HepG2 (cell line): Measurements from ENCODE around the gene ATP6V0A1. TPM values are rescaled to one million over a fixed set of nuclear protein-coding genes. Genes with fewer than 3 reads are reported as not detected.
A peak's percentile ranks its signal among the peaks of the same experiment; 100 is the strongest.

Experiments used
- EED ChIP-seq: sonication (generic); formaldehyde crosslinking; IDR thresholded peaks from 2 replicates; pipeline ENCODE4 v1.5.0; 2020; ENCODE audit warnings: mild to moderate bottlenecking, missing genetic modification reagents
- HNF4A ChIP-seq: sonication (generic); formaldehyde crosslinking; IDR thresholded peaks from 2 replicates; pipeline ENCODE4 v1.4.0; 2020; ENCODE audit warnings: missing genetic modification reagents
- HNRNPLL ChIP-seq: fragments of 200-400 bp; formaldehyde crosslinking; IDR thresholded peaks from 2 replicates; pipeline ENCODE4 v1.6.1; 2017; ENCODE audit warnings: mild to moderate bottlenecking, low read depth, low read length; ENCODE audit not compliant: poor library complexity, severe bottlenecking
- HOXA7 ChIP-seq: sonication (generic); formaldehyde crosslinking; IDR thresholded peaks from 2 replicates; pipeline ENCODE4 v1.8.1; 2022; ENCODE audit warnings: mild to moderate bottlenecking, missing genetic modification reagents, moderate library complexity
- KAT7 ChIP-seq: IDR thresholded peaks from 2 replicates; pipeline ENCODE4 v1.6.1; 2018; ENCODE audit warnings: borderline replicate concordance, missing compliant biosample characterization
- NCOA2 ChIP-seq: sonication (generic); formaldehyde crosslinking; IDR thresholded peaks from 2 replicates; pipeline ENCODE4 v1.8.0; 2022; ENCODE audit warnings: inconsistent platforms
- NR1H2 ChIP-seq: sonication (generic); formaldehyde crosslinking; IDR thresholded peaks from 2 replicates; pipeline ENCODE4 v1.8.1; 2022; ENCODE audit warnings: low read depth, missing genetic modification reagents, borderline replicate concordance
- SIN3A ChIP-seq: IDR thresholded peaks from 2 replicates; pipeline ENCODE4 v1.6.1; 2011; ENCODE audit warnings: low read depth, mild to moderate bottlenecking, control low read depth, low read length, borderline replicate concordance
- THAP8 ChIP-seq: sonication (generic); formaldehyde crosslinking; IDR thresholded peaks from 2 replicates; pipeline ENCODE4 v1.5.1; 2020; ENCODE audit warnings: missing genetic modification reagents, mild to moderate bottlenecking, borderline replicate concordance
- ZNF143 ChIP-seq: sonication (generic); formaldehyde crosslinking; IDR thresholded peaks from 2 replicates; pipeline ENCODE4 v1.4.0; 2020; ENCODE audit warnings: missing genetic modification reagents
- ZNF879 ChIP-seq: sonication (generic); formaldehyde crosslinking; IDR thresholded peaks from 2 replicates; pipeline ENCODE4 v1.8.1; 2023; ENCODE audit warnings: missing genetic modification reagents
- polyA plus RNA-seq, 8 experiments: library from polyadenylated mRNA; depleted of rRNA in 3 of 8; stranded (reverse) in 7 of 8; unstranded in 1 of 8; fragments of >200 nt; fragmentation: Illumina TruSeq in 4 of 8; extraction: Trizol in 4 of 8; gene quantifications; 2 replicates each; pipeline versions ENCODE4 v1.2.1 to v1.2.3, GENCODE V29; 2011 to 2016; ENCODE audit warnings: low read depth in 4 of 8, missing spikeins in 1 of 8, mixed read lengths in 1 of 8; ENCODE audit not compliant: insufficient read depth in 1 of 8
- total RNA-seq, 5 experiments: library from RNA; depleted of rRNA; stranded (reverse); fragments of >200 nt; fragmentation: Illumina TruSeq; extraction: Trizol; gene quantifications; 2 replicates each; pipeline ENCODE4 v1.2.3, GENCODE V29; 2016; ENCODE audit warnings: low read depth in 1 of 5
- TF ChIP-seq, protein P1 (sequence below): sonication (generic); formaldehyde crosslinking; IDR thresholded peaks from 2 replicates; pipeline ENCODE4 v1.9.0; 2021; ENCODE audit warnings: missing genetic modification reagents, mild to moderate bottlenecking, borderline replicate concordance
- TF ChIP-seq, protein P2 (sequence below): sonication (generic); formaldehyde crosslinking; IDR thresholded peaks from 2 replicates; pipeline ENCODE4 v1.4.0; 2020; ENCODE audit warnings: missing genetic modification reagents; ENCODE audit errors: not compliant biosample characterization
- TF ChIP-seq, protein P3 (sequence below): fragments of 450-650 bp; IDR thresholded peaks from 2 replicates; pipeline ENCODE4 v1.6.1; 2017; ENCODE audit warnings: mild to moderate bottlenecking
- TF ChIP-seq, protein P4 (sequence below): sonication (generic); formaldehyde crosslinking; IDR thresholded peaks from 2 replicates; pipeline ENCODE4 v1.5.1; 2020; ENCODE audit warnings: missing genetic modification reagents, mild to moderate bottlenecking, borderline replicate concordance
- TF ChIP-seq, protein P5 (sequence below): sonication (generic); formaldehyde crosslinking; conservative IDR thresholded peaks from 2 replicates; pipeline ENCODE4 v1.8.1; 2023; ENCODE audit warnings: missing genetic modification reagents

Gene ATP6V0A1
- total and polyA plus RNA-seq, 2 of the 13 experiments (the other 11 are each of a cell fraction or from before 2014, with no cell fraction given), result 27.9 to 54.1 TPM

DNA sequence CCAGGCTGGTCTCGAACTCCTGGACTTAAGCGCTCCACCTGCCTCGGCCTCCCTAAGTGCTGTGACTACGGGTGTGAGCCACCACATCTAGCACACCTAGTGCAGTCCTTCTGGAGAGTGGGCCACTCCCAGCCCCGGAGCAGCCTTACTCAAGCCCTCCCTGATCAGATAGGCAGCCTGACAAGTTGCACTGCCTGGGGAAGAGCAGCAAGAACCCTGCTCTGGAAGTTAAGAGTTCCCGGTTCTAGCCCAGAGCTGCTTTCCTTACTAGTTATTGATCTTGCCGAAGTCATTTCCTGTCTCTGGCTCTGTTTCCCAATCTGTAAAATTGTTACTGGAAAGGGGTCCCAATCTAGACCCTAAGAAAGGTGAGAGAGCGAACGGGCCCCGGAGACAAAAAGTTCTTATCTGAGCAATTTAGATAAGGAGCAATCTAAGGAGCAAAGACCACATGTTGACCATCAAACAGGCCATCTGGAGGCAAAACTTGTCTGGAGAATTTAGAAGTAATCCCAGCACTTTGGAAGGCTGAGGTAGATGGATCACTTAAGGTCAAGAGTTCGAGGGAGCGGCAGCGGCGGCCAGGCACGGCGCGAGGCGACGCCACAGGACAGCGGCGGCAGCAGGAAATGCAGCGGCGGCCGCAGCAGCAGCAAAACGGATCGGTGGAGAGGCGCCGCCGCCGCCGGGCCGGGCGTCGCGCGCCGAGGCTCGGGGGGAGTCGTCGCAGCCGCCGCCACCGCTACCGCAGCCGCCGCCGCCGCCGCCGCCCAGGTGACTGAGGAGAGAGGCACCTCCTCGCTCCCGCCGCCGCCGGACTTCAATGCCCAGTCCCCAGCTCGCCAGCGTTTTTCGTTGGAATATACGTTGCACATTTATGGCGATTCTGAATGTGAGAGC is 73.0 kb downstream of the ATP6V0A1 start (continued):
- TF ChIP-seq, protein P1, sequence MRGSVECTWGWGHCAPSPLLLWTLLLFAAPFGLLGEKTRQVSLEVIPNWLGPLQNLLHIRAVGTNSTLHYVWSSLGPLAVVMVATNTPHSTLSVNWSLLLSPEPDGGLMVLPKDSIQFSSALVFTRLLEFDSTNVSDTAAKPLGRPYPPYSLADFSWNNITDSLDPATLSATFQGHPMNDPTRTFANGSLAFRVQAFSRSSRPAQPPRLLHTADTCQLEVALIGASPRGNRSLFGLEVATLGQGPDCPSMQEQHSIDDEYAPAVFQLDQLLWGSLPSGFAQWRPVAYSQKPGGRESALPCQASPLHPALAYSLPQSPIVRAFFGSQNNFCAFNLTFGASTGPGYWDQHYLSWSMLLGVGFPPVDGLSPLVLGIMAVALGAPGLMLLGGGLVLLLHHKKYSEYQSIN (CRISPR knock-in tag), result no peak
- TF ChIP-seq HOXA7 (CRISPR knock-in tag) (no peak), NR1H2 (CRISPR knock-in tag) (no peak), HNRNPLL (peak; percentile 34), HNF4A (CRISPR knock-in tag) (peak; percentile 40; the same call in 1 of the 2 replicates), THAP8 (CRISPR knock-in tag) (no peak), NCOA2 (CRISPR knock-in tag) (no peak), ZNF879 (CRISPR knock-in tag) (no peak), KAT7 (CRISPR knock-in tag) (peak; percentile 74), SIN3A (no peak), ZNF143 (CRISPR knock-in tag) (no peak), EED (CRISPR knock-in tag) (no peak)
- TF ChIP-seq, protein P2, sequence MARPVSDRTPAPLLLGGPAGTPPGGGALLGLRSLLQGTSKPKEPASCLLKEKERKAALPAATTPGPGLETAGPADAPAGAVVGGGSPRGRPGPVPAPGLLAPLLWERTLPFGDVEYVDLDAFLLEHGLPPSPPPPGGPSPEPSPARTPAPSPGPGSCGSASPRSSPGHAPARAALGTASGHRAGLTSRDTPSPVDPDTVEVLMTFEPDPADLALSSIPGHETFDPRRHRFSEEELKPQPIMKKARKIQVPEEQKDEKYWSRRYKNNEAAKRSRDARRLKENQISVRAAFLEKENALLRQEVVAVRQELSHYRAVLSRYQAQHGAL (CRISPR knock-in tag), result peak; percentile 52
- TF ChIP-seq, protein P3, sequence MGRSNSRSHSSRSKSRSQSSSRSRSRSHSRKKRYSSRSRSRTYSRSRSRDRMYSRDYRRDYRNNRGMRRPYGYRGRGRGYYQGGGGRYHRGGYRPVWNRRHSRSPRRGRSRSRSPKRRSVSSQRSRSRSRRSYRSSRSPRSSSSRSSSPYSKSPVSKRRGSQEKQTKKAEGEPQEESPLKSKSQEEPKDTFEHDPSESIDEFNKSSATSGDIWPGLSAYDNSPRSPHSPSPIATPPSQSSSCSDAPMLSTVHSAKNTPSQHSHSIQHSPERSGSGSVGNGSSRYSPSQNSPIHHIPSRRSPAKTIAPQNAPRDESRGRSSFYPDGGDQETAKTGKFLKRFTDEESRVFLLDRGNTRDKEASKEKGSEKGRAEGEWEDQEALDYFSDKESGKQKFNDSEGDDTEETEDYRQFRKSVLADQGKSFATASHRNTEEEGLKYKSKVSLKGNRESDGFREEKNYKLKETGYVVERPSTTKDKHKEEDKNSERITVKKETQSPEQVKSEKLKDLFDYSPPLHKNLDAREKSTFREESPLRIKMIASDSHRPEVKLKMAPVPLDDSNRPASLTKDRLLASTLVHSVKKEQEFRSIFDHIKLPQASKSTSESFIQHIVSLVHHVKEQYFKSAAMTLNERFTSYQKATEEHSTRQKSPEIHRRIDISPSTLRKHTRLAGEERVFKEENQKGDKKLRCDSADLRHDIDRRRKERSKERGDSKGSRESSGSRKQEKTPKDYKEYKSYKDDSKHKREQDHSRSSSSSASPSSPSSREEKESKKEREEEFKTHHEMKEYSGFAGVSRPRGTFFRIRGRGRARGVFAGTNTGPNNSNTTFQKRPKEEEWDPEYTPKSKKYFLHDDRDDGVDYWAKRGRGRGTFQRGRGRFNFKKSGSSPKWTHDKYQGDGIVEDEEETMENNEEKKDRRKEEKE, result no peak
- TF ChIP-seq, protein P4, sequence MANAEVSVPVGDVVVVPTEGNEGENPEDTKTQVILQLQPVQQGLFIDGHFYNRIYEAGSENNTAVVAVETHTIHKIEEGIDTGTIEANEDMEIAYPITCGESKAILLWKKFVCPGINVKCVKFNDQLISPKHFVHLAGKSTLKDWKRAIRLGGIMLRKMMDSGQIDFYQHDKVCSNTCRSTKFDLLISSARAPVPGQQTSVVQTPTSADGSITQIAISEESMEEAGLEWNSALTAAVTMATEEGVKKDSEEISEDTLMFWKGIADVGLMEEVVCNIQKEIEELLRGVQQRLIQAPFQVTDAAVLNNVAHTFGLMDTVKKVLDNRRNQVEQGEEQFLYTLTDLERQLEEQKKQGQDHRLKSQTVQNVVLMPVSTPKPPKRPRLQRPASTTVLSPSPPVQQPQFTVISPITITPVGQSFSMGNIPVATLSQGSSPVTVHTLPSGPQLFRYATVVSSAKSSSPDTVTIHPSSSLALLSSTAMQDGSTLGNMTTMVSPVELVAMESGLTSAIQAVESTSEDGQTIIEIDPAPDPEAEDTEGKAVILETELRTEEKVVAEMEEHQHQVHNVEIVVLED (CRISPR knock-in tag), result no peak
- TF ChIP-seq, protein P5, sequence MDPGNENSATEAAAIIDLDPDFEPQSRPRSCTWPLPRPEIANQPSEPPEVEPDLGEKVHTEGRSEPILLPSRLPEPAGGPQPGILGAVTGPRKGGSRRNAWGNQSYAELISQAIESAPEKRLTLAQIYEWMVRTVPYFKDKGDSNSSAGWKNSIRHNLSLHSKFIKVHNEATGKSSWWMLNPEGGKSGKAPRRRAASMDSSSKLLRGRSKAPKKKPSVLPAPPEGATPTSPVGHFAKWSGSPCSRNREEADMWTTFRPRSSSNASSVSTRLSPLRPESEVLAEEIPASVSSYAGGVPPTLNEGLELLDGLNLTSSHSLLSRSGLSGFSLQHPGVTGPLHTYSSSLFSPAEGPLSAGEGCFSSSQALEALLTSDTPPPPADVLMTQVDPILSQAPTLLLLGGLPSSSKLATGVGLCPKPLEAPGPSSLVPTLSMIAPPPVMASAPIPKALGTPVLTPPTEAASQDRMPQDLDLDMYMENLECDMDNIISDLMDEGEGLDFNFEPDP, result no peak
